ENCODE measurements around the gene SYNE3.

GRCh38 chr14:95500772-95501401 is 15.6 kb downstream of the SYNE3 start:
- TF ChIP-seq EZH2 (IDR thresholded peaks at IDR 0.05; ENCODE audit: insufficient read depth, low read length) = no peak
- TF ChIP-seq, protein P1, sequence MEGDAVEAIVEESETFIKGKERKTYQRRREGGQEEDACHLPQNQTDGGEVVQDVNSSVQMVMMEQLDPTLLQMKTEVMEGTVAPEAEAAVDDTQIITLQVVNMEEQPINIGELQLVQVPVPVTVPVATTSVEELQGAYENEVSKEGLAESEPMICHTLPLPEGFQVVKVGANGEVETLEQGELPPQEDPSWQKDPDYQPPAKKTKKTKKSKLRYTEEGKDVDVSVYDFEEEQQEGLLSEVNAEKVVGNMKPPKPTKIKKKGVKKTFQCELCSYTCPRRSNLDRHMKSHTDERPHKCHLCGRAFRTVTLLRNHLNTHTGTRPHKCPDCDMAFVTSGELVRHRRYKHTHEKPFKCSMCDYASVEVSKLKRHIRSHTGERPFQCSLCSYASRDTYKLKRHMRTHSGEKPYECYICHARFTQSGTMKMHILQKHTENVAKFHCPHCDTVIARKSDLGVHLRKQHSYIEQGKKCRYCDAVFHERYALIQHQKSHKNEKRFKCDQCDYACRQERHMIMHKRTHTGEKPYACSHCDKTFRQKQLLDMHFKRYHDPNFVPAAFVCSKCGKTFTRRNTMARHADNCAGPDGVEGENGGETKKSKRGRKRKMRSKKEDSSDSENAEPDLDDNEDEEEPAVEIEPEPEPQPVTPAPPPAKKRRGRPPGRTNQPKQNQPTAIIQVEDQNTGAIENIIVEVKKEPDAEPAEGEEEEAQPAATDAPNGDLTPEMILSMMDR (IDR thresholded peaks at IDR 0.05; ENCODE audit: insufficient read depth, low read depth, low read length) = no peak

Data from astrocyte (in vitro differentiated cells and primary cell).